ENCODE data around the gene GSTT2.

Gene GSTT2

DNA sequence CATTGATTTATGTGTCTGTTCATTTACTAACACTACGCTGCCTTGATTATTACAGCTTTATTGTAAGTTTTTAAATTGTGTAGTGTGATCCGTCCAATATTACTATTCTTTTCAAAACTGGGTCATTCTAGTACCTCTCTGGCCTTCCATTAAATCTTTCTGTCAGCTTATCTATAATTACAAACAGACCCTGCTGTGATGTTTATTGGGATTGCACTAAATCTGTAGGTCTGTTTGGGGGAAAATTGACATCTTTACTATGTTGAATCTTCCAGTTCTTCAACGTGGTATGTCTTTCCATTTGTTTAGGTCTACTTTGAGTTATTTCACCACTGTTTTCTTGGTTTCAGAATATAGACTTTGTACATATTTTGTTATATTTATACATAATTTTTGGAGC, 46.8 kb downstream of the GSTT2 start:
- intact Hi-C loops (cut with DNase I; ENCODE audit: low total_unique reads): no loop called here

DNA sequence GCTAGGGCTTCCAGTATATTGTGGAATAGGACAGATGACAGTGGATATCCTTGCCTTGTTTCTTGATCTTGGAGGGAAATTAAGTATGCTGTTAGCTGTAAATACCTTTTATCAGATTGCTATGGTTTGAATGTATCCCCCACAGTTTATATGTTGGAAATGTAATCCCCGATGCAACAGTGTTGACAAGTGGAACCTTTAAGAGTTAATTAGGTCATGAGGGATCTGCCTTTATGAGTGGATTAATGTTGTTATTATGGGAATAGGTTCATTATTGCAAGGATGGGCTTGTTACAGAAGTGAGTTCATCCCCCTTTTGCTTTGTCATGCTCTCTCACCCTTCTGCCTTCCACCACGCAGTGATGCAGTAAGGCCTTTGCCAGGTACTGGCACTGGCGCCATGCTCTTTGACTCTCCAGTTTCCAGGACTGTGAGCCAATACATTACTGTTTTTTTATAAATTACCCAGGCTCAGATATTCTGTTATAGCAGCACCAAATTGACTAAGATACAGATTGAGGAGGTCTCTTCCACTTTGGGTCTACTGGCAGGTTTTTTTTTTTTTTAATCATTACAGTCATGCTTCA, 47.5 kb downstream of the GSTT2 start:
- Histone ChIP-seq H3K4me1 (no peaks in the 10 kb centered on the region), H3K9me3 (peaks cover 0 to 7% (median 0%) of the 10 kb centered on the region in 3 donors), H3K36me3 (peaks cover 0 to 9% (median 0%) of the 10 kb centered on the region in 3 donors), H3K27ac (no peak overlapping the region), H3K27me3 (no peaks in the 10 kb centered on the region), H3K4me3 (no peak overlapping the region)
- TF ChIP-seq, protein P1, sequence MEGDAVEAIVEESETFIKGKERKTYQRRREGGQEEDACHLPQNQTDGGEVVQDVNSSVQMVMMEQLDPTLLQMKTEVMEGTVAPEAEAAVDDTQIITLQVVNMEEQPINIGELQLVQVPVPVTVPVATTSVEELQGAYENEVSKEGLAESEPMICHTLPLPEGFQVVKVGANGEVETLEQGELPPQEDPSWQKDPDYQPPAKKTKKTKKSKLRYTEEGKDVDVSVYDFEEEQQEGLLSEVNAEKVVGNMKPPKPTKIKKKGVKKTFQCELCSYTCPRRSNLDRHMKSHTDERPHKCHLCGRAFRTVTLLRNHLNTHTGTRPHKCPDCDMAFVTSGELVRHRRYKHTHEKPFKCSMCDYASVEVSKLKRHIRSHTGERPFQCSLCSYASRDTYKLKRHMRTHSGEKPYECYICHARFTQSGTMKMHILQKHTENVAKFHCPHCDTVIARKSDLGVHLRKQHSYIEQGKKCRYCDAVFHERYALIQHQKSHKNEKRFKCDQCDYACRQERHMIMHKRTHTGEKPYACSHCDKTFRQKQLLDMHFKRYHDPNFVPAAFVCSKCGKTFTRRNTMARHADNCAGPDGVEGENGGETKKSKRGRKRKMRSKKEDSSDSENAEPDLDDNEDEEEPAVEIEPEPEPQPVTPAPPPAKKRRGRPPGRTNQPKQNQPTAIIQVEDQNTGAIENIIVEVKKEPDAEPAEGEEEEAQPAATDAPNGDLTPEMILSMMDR (IDR thresholded peaks at IDR 0.05): no peak
- no peak for DNase-seq
- intact Hi-C loops (cut with DNase I; ENCODE audit: low total_unique reads): no loop called here

More for the DNA sequence above, 46.8 kb downstream of the GSTT2 start:
- TF ChIP-seq, protein P1 (IDR thresholded peaks at IDR 0.05): no peak
- Histone ChIP-seq H3K4me1 (no peaks in the 10 kb centered on the region), H3K9me3 (peaks cover 0 to 7% (median 0%) of the 10 kb centered on the region in 3 donors), H3K4me3 (no peak overlapping the region), H3K27ac (no peak overlapping the region), H3K36me3 (peaks cover 0 to 9% (median 0%) of the 10 kb centered on the region in 3 donors), H3K27me3 (no peaks in the 10 kb centered on the region)
- no peak for DNase-seq

DNA sequence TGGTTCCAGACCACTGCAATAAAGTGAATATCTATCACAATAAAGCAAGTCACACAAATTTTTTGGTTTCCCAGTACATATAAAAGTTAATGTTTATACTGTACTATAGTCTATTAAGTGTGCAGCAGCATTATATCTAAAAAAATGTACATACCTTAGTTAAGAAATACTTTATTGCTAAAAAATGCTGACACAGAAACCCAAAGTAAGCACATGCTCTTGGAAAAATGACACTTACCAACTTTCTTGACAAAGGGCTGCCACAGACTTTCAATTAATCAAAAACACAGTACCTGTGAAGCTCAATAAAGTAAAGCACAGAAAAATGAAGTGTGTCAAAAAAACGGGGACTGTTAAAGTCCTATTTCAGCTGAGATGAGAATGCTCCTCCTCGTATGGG, 48.1 kb downstream of the GSTT2 start:
- Histone ChIP-seq H3K27ac (no peak overlapping the region), H3K4me3 (no peak overlapping the region), H3K9me3 (peaks cover 0 to 7% (median 0%) of the 10 kb centered on the region in 3 donors), H3K4me1 (no peaks in the 10 kb centered on the region), H3K27me3 (no peaks in the 10 kb centered on the region), H3K36me3 (peaks cover 0 to 9% (median 0%) of the 10 kb centered on the region in 3 donors)
- DNase-seq: no peak
- TF ChIP-seq, protein P1 (IDR thresholded peaks at IDR 0.05): no peak
- intact Hi-C loops (cut with DNase I; ENCODE audit: low total_unique reads): no loop called here

DNA sequence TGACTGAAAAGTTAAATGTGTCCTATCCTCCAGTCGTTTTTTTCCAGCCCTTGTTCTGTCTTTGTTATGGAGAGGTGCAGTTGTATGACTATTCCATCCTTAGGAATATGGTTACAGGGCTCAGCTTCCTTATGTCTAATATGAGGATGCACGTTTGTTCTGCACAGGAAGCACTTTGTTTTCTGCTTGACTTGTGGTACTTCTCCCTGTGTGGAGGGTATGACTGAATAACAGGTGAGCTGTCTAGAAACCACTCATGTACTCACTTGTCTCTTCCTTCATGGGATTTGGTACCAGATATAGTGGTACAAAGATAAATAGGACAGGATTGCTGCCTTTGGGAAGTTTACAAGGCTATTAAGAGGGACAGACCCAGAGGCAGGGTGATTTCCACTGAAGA, 48.6 kb downstream of the GSTT2 start:
- intact Hi-C loops (cut with DNase I; ENCODE audit: low total_unique reads): no loop called here
- Histone ChIP-seq H3K27ac (no peak overlapping the region), H3K27me3 (no peaks in the 10 kb centered on the region), H3K9me3 (peaks cover 0 to 7% (median 0%) of the 10 kb centered on the region in 3 donors), H3K4me1 (no peaks in the 10 kb centered on the region), H3K36me3 (peaks cover 0 to 9% (median 0%) of the 10 kb centered on the region in 3 donors), H3K4me3 (no peak overlapping the region)
- TF ChIP-seq, protein P1 (IDR thresholded peaks at IDR 0.05): no peak
- DNase-seq: no peak

DNA sequence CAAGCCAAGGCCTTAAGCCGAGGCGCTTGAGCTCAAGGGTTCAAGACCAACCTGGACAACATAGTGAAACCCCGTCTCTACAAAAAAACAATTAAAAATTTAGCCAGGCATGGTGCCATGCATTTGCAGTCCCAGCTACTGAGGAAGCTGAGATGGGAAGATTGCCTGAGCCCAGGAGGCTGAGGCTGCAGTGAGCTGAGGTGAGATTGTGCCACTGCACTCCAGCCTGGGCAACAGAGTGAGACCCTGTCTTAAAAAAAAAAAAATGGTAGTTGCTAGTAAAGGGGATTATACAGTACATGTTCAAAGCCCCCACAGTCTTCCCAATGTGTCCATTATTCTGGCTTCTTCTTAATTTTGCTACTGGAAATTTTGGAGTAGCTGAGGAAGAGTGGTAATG, 49.4 kb downstream of the GSTT2 start:
- no peaks in the 10 kb centered on the region for H3K27me3 ChIP-seq
- TF ChIP-seq, protein P1 (IDR thresholded peaks at IDR 0.05): no peak
- H3K27ac ChIP-seq: no peak overlapping the region
- peaks cover 0 to 9% (median 0%) of the 10 kb centered on the region in 3 donors for H3K36me3 ChIP-seq
- no peak for DNase-seq
- no peak overlapping the region for H3K4me3 ChIP-seq
- intact Hi-C loops (cut with DNase I; ENCODE audit: low total_unique reads): no loop called here
- peaks cover 0 to 4% (median 0%) of the 10 kb centered on the region in 3 donors for H3K9me3 ChIP-seq
- H3K4me1 ChIP-seq: no peaks in the 10 kb centered on the region
